HUES6 (cell line): ENCODE measurements around the gene ALX4.

Experiments used
- H3K27ac ChIP-seq: 2 replicates; pipeline ENCODE4 v1.7.0; 2013; ENCODE audit warnings: low read depth, mild to moderate bottlenecking, low read length, inconsistent platforms
- H3K27me3 ChIP-seq: 2 replicates; pipeline ENCODE4 v1.6.1; 2013; ENCODE audit warnings: low read length; ENCODE audit not compliant: control insufficient read depth, insufficient read depth
- H3K36me3 ChIP-seq: 2 replicates; pipeline ENCODE4 v1.6.1; 2013; ENCODE audit warnings: low read length; ENCODE audit not compliant: control insufficient read depth, insufficient read depth
- H3K4me1 ChIP-seq: 2 replicates; pipeline ENCODE4 v1.6.1; 2013; ENCODE audit warnings: low read length; ENCODE audit not compliant: control insufficient read depth, insufficient read depth
- H3K4me3 ChIP-seq: 2 replicates; pipeline ENCODE4 v1.5.1; 2013; ENCODE audit warnings: low read depth, low read length
- H3K9ac ChIP-seq: one replicate; pipeline ENCODE4 v1.6.1; 2013; ENCODE audit warnings: mild to moderate bottlenecking, low read length
- H3K9me3 ChIP-seq: 2 replicates; pipeline ENCODE4 v1.6.1; 2013; ENCODE audit warnings: low read depth, low read length; ENCODE audit not compliant: control insufficient read depth, insufficient read depth

Gene ALX4

GRCh38 chr11:44298862-44299261, 11.1 kb downstream of the ALX4 start:
- H3K27me3 ChIP-seq: peaks cover 69% of the 10 kb centered on the region
- H3K9ac ChIP-seq: no peak overlapping the region
- H3K4me3 ChIP-seq: no peak overlapping the region
- no peaks in the 10 kb centered on the region for H3K9me3 ChIP-seq
- H3K36me3 ChIP-seq: no peaks in the 10 kb centered on the region
- peaks cover 2% of the 10 kb centered on the region; the same call in 1 of the 2 replicates for H3K4me1 ChIP-seq
- no peak overlapping the region for H3K27ac ChIP-seq

- no peaks in the 10 kb centered on the region for H3K9me3 ChIP-seq
- H3K27ac ChIP-seq: no peak overlapping the region
- no peak overlapping the region for H3K4me3 ChIP-seq
- no peaks in the 10 kb centered on the region for H3K36me3 ChIP-seq
- peaks cover 5% of the 10 kb centered on the region; the same call in 1 of the 2 replicates for H3K4me1 ChIP-seq
- H3K27me3 ChIP-seq: peaks cover 5% of the 10 kb centered on the region; the same call in 1 of the 2 replicates
- H3K9ac ChIP-seq: no peak overlapping the region
These were observed 19.7 kb downstream of the ALX4 start for GRCh38 chr11:44290208-44290607.

GRCh38 chr11:44288133-44288526, 21.8 kb downstream of the ALX4 start:
- Histone ChIP-seq H3K4me1 (peaks cover 5% of the 10 kb centered on the region; the same call in 1 of the 2 replicates), H3K36me3 (no peaks in the 10 kb centered on the region), H3K27me3 (peaks cover 3% of the 10 kb centered on the region; the same call in 1 of the 2 replicates), H3K9ac (no peak overlapping the region), H3K9me3 (no peaks in the 10 kb centered on the region), H3K4me3 (no peak overlapping the region), H3K27ac (no peak overlapping the region)

- Histone ChIP-seq H3K9me3 (no peaks in the 10 kb centered on the region), H3K9ac (no peak overlapping the region), H3K4me3 (no peak overlapping the region), H3K27ac (no peak overlapping the region), H3K4me1 (peaks cover 5% of the 10 kb centered on the region; the same call in 1 of the 2 replicates), H3K27me3 (peaks cover 3% of the 10 kb centered on the region; the same call in 1 of the 2 replicates), H3K36me3 (no peaks in the 10 kb centered on the region)
These were observed 23.0 kb downstream of the ALX4 start for GRCh38 chr11:44286911-44287310.

- H3K4me3 ChIP-seq: no peak overlapping the region
- H3K36me3 ChIP-seq: no peaks in the 10 kb centered on the region
- H3K27ac ChIP-seq: no peak overlapping the region
- H3K4me1 ChIP-seq: peaks cover 5% of the 10 kb centered on the region; the same call in 1 of the 2 replicates
- H3K9me3 ChIP-seq: no peaks in the 10 kb centered on the region
- peaks cover 3% of the 10 kb centered on the region; the same call in 1 of the 2 replicates for H3K27me3 ChIP-seq
- no peak overlapping the region for H3K9ac ChIP-seq
These were observed 23.6 kb downstream of the ALX4 start for GRCh38 chr11:44286268-44286880.

- Histone ChIP-seq H3K36me3 (no peaks in the 10 kb centered on the region), H3K27ac (no peak overlapping the region)
These were observed 24.2 kb downstream of the ALX4 start for GRCh38 chr11:44285756-44286155.

GRCh38 chr11:44282620-44283019, 27.3 kb downstream of the ALX4 start:
- H3K27ac ChIP-seq: no peak overlapping the region
- H3K36me3 ChIP-seq: no peaks in the 10 kb centered on the region
- no peaks in the 10 kb centered on the region for H3K27me3 ChIP-seq
- H3K9me3 ChIP-seq: no peaks in the 10 kb centered on the region
- H3K4me1 ChIP-seq: peaks cover 5% of the 10 kb centered on the region; the same call in 1 of the 2 replicates
- H3K9ac ChIP-seq: no peak overlapping the region
- H3K4me3 ChIP-seq: no peak overlapping the region

More at GRCh38 chr11:44285756-44286155, 24.2 kb downstream of the ALX4 start:
- Histone ChIP-seq H3K9ac (no peak overlapping the region), H3K4me3 (no peak overlapping the region), H3K27me3 (peaks cover 2% of the 10 kb centered on the region; the same call in 1 of the 2 replicates), H3K4me1 (peaks cover 5% of the 10 kb centered on the region; the same call in 1 of the 2 replicates), H3K9me3 (no peaks in the 10 kb centered on the region)

GRCh38 chr11:44281151-44281550, 28.8 kb downstream of the ALX4 start:
- H3K4me3 ChIP-seq: no peak overlapping the region
- no peaks in the 10 kb centered on the region for H3K27me3 ChIP-seq
- no peaks in the 10 kb centered on the region for H3K36me3 ChIP-seq
- H3K4me1 ChIP-seq: peaks cover 5% of the 10 kb centered on the region; the same call in 1 of the 2 replicates
- H3K9ac ChIP-seq: no peak overlapping the region
- no peaks in the 10 kb centered on the region for H3K9me3 ChIP-seq
- no peak overlapping the region for H3K27ac ChIP-seq

- Histone ChIP-seq H3K27me3 (no peaks in the 10 kb centered on the region), H3K4me3 (no peak overlapping the region), H3K27ac (no peak overlapping the region), H3K4me1 (no peaks in the 10 kb centered on the region), H3K9ac (no peak overlapping the region), H3K36me3 (no peaks in the 10 kb centered on the region), H3K9me3 (no peaks in the 10 kb centered on the region)
These were observed 29.7 kb downstream of the ALX4 start for GRCh38 chr11:44280257-44280656.

- Histone ChIP-seq H3K9me3 (no peaks in the 10 kb centered on the region), H3K9ac (no peak overlapping the region), H3K4me3 (no peak overlapping the region), H3K36me3 (no peaks in the 10 kb centered on the region), H3K4me1 (no peaks in the 10 kb centered on the region), H3K27ac (no peak overlapping the region), H3K27me3 (no peaks in the 10 kb centered on the region)
These were observed 30.5 kb downstream of the ALX4 start for GRCh38 chr11:44279483-44279882.

- no peaks in the 10 kb centered on the region for H3K36me3 ChIP-seq
- no peak overlapping the region for H3K9ac ChIP-seq
- no peaks in the 10 kb centered on the region for H3K27me3 ChIP-seq
- no peaks in the 10 kb centered on the region for H3K9me3 ChIP-seq
- H3K4me3 ChIP-seq: no peak overlapping the region
- H3K4me1 ChIP-seq: no peaks in the 10 kb centered on the region
- no peak overlapping the region for H3K27ac ChIP-seq
These were observed 32.5 kb downstream of the ALX4 start for GRCh38 chr11:44277196-44278090.
